GM18499 (cell line): ENCODE measurements around the gene SYTL3.

ENCODE experiments used
- ATAC-seq: cut with Tn5 transposase; IDR thresholded peaks from one replicate; pipeline ENCODE4 v1.9.1; 2021; ENCODE audit warnings: moderate number of reproducible peaks; ENCODE audit not compliant: insufficient read depth, unreplicated experiment

Gene SYTL3

DNA sequence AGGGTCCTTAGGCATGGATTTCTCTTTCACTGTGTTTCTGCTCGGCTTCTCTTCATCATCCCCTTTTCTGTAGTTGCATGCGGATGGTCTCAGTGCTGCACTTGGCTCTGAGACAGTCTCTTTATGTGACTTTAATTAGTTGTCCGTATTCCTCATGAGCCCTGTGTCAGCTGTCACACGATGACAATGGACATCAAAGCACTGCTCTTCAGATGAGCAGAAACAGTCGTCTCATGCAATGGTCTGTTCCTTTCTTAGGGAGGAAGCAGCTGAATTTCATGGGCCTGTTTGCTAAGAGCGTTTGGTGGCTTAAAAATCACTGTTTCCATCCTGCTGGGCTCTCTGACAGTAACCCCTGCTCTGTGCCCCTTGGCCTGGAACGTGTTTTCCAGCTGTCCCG, 64.9 kb downstream of the SYTL3 start:
- no peak for ATAC-seq

DNA sequence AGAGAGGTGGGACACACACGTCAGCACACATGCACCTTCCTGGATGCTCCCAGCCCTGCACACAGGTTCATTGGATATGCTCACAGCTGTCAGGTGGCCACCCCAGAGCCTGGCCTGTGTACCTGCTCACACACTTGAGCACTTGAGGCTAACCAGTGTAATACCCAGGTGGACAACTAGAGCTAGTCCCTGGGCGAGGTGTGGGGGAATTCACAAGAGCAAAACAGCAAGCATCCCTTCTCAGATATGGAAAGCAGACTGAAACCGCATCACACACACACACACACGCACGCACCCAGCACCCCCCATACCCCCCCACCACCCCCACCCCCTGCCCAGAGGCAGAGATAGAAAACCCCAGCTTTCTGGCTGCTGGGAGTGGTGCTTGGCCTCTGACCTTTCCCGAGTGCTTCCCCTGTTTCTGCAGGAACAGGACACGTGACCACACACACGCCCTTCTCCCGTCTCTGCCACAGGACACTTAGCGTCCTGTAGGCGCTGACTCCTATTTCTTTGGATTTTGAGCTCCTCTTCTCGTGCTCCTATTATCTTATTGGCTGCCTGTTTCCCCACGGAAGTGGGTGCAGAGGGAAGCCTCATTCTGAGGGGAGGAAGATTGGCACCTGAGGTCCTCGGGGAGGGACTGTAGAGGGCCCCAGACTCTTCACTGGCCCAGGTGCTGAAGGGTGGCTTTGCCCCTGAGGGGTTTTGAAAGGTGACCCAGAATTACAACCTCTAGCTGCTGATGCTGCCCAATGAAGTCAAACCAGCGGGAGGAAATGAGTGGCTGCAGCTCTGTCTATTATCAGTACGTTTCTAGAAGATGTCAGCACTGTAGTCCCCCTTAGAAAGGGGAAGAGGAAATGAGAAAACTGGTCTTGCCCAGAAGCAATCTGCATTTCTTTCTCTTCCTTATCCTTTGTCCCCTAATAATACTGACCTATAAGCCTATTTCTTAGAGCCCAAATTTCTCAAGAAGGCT, 65.8 kb downstream of the SYTL3 start:
- ATAC-seq: no peak

DNA sequence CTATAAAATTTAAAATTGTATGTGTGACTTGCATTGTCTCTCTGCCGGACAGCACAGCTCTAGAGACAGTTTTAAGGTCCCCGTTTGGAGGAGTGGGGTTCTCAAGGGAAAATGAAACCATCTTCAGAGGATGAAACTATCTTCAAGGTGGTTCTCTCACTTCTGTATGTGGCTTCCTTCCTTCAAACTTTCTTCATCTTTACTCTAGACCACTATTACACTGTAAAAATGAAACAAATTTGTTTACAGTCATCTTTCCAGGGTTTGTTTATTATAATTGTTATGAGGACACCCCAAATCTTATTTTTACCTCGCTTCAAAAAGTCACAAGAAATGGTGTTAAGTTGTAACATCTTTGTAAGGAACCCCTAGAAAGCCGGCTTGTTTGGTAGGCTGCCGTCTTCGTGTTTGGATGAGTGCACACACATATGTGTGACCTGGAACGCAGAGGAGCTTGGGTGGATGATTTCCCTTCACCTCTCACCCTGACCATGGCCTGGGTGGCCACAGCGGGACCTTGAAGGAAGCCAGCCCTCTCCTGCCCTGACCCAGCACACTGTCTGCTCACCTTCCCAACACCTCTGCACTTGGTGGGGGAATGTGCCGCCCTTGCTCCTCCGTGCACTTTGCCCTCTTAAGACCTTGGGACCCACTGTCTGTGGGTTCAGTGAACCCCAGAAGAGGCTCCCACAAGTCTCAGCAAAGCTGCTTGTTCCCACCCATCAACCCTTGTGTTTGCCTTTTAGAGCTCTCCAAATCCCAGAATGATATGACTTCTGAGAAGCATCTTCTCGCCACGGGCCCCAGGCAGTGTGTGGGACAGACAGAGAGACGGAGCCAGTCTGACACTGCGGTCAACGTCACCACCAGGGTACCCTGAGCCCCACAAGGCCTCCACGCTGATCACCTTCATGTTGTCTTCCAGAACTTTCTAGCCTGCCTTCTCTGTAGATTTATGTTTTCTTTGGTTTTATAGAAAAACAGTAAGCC, 67.8 kb downstream of the SYTL3 start:
- no peak for ATAC-seq

DNA sequence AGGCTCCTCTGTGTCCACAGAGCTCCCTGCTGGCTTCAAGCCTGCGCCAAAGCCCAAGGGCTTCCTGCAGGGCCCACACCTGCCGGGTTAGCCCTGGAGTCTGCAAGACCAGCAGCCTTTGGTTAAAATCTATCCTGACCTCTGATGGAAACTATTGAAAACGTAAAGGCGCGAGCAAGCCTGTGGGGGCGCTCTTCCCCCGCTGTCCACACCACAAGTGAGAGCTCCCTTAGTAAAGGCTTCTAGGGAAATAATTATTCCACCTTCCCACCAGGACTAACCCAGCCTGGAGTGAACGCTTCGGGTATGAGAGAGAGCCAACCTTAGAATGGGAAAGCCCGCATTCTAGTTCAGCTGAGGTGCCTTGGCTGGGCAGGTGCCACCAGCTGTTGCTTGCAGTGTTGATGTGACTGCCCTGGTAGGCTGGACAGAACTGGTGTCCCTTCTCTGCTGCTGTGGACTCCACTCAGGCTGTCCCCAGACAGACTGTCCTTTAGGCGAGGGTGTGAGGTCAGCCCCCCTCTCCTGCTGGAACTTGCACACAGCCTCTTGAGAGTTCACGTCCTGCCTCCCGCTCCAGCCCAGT, 68.7 kb downstream of the SYTL3 start:
- no peak for ATAC-seq

DNA sequence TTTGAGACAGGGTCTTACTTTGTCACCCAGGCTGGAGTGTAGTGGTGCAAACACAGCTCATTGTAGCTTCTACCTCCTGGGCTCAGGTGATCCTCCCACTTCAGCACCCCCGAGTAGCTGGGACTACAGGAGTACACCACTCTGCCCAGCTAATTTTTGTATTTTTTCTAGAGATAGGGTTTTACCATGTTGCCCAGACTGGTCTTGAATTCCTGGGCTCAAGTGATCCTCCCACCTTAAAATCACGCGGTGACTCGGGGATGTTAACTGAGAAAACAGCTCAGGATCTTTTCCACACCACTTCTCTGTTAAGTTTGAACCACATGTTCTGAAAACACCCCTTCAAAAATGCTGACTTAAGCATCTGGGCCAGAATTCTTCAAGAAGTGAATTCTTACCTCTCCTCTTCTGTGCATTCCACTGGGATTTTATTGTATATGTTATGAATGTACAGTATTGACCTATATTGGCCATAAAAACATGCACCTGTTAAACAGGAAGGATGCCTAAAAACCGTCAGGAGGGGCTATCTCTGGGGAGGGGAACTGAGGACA, 72.4 kb downstream of the SYTL3 start:
- ATAC-seq: no peak

DNA sequence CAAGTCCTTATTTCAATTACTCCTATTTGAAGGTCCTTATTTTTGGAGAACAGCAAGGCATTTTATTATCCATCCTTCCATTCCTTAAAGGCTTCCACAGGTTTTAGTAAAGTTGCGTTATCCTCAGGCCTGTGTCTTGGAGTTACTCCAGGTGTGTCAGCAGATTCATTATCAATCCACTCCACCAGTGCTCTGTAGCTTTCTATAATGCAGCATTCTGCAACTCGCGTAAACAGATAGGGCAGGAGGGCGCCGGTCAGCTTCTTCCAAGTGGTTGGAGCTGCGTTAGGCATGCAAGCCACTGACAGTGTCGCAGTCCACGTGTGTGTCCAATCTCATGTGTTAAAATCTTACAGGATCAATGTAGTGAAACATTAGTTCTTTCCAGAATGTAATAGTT, 75.8 kb downstream of the SYTL3 start:
- ATAC-seq: no peak

DNA sequence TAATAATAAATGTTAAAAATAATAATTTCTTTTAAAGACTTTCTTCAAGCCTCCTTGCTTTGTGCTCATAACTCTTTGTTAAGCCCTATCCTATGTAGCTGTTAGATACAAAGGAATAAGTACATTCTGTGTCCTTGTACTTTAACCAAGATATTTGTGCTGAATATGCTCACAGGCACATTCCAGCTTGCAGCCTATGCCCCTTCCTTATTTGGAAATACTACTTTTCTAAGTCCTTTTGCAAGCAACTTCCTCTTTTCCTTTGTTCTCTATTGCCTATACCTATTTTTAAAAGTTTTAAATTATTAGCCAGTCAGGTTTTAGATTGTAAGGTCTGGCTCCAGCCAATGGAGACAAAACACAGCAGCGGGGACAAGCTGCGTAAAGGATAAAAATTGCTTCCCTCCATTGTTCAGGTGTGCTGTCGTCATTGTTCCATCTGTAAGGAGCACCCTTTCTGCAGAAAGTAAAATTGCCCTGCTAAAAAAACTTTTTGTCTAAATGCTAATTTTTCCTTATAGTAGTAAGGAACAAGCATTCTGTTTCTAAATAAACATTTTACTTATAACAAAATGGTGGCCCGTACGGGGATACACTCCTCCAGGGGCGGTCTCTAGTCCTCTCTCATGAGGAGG, 80.2 kb downstream of the SYTL3 start:
- ATAC-seq: no peak

DNA sequence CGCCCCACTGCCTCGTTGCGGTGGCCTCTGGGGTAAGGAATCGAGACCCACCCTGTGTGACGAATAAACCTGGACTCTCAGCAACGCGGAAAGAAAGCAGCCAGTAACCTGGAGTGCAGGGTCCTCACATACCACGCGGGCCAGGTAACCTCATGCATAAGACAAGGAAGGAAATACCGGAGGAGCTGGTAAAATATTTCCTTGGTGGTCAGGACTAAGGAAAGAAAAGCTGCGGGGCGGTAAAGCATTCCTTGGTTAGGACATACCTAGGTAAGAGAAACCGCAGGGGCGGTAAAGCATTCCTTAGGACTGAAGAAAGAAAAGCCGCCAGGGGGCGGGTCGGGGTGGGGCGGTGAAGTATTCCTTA, 80.7 kb downstream of the SYTL3 start:
- no peak for ATAC-seq

DNA sequence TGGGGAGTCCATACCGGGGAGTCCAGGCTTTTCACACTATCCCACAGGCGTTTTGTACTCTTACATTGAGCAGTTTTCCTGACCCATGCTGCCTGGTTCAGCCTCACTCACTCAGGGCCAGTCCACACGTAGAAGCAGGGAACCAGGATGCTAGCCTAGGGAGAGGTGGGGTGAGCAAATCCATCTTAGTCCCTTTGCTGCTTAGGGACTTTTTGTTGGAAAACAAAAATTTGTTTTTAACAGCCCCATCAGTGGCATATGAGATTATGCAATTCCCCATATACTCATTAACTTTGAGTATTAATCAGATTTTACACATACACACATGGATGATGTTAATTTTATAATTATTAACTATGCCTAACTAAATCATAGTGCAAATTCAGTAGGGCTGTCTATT, 85.2 kb downstream of the SYTL3 start:
- ATAC-seq: no peak

DNA sequence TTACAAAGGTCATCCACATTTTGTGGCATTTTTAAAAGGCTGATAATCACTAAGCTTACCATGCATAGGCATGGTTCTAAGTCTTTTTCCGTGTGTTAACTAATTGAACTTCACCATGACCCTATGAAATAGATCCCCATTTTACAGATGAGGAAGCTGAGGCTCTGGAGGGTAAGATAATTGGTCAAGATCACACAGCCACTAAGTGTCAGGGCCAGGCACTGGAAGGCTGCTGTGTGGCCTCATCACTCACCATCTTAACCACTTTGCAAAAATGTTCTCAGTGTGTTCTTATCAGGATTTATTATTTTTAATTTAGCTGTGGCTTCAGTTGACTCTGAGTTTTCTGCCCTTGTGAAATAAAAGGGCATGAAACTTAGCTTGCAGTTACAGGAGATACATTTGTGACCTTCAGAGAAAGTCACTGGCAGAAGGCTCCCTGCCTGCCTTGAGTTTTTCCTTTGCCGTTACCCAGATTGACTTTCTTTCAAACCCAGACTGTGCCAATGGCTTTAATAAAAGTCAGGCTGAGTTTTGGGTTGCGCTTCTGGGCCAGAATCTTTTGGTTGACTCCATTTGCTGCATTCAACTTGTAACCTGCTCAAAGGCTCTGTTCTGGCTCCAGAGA, 87.3 kb downstream of the SYTL3 start:
- ATAC-seq: no peak

DNA sequence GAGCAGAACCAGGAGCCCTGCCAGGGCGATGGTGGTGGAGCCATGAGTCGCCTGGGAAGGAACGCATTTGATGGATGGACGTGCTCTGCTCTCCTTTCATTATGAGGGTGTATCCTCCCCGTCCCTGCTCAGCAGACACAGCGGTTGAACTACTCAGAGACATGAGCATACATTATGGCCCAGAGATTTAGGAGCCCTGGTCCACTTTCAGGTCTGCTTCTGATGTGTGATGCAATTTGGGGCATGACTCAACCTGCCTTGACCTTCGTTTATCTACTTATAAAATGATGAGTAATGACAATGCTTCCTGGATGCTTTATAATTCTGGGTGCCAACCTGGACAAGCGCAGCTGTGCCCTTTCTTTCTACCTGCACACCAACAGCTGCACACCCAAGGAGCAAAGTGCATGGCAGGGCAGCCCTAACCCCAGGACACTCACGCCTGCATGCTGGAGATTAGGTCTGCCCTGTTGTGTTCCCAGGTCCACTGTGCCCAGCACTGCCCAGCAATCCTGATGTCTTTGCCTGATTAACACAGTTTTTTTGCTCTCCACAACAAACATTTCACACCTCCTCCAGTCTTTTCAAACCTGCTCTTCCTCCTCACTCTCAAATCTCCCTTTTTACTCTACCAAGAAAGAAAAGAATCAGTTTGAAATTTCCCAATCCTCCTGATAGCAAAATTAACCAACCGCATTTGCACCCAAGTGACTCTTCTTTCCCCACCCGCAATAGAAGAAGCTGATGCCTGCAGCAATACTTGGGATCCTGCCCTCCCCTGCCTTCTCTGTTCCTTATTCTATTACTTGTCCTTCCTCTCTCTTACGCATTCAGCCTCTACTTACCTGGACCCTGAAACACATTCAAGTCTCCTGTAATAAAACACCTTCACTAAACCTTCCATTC, 88.1 kb downstream of the SYTL3 start:
- no peak for ATAC-seq

DNA sequence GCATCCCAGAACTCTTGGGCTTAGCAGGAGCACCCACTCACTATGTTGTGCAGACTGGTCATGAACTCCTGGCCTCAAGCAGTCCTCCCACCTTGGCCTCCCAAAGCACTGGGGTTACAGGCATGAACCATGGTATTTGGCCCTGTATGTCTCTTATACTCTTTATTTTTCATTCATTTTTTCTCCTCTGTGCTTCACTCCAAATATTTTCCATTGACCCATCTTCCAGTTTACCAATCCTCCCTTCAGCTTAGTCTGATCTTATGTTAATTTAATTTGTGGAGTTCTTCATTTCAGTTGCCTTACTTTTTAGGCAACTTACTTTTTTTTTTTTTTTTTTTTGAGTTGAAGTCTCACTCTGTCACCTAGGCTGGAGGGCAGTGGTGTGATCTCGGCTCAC, 89.8 kb downstream of the SYTL3 start:
- ATAC-seq: no peak

DNA sequence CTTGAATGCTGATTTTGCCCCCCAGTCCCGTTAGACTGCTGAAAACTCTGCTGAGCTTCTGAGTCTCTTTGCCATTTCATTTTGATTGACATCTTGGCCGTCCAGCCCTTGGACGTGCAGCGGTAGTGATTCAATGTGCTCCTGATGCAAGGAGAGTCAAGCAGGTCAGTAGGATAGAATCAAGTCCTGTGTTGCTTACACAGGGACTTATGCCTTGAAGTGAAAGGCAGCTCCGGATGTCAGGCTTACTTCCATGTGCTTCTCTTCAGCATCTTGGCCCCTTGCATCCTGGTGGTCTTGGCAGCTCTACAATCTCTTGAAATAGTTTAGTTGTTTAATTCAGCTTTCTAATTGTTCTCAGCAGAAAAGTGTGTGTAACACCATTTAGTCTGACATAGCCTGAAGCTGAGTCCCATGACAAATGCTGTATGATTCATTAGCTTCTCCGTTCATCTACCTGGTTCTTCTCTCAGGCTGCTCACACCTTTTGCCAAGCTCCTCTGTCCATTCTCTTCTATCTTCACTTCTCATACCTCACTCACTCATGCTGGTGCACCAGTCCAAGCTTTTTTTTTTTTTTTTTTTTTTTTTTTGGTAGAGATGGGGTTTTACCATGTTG, 93.3 kb downstream of the SYTL3 start:
- no peak for ATAC-seq

DNA sequence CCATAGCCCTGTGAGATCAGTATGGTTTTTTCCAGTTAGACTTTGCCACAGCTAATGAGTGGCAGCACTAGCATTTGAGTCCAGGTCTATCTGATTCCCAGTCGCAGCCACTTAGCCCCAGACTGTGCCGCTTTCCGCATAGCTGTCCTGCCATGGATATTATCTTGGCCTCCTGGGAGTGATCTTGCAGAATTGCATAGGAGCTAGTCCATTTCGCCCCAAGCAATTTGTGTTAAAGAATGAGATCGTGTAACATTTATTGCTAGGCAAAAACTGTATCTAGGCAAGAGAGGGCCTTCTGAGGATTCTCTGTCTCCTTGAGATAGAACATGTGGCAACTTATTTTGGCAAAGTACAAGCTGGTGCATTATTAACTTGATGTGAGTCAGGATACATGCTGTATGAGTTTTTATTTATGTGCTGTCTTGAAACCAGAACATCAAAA, 95.2 kb downstream of the SYTL3 start:
- ATAC-seq: no peak

DNA sequence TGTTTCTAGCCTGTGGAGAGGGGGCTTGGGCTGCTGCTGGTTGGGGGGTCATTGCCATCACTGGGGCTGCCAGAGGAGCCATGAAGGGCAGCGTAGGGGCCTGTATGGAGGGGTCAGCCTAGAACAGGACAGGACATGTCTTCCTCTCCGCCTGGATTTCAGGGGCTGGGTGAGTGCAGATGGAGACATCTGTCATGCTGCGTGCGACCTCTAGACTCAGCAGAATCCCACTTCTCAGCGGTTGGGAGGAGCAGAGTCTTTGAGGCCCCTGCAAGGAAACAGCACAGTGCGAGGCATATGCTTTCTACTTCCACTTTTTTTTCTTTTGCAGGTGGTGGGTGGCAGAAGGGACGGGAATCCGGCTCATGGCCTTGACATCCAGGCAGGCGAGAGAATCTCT, 101.4 kb downstream of the SYTL3 start:
- no peak for ATAC-seq

DNA sequence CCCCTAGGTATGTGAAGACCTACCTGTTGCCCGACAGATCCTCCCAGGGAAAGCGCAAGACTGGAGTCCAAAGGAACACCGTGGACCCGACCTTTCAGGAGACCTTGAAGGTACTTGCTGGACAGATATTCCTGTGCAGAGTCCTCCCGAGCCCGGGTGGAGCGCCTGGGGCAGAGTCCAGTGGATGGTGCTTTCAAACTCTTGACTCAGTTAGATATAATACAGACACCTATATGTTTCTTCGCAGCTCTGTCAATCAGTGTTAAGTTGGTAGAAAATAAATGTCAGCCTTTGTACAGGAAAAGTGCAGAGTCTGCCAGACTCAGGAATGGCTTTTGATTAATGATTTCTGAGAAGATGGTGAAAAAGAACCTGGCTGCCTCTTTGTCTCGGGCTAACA, 102.1 kb downstream of the SYTL3 start:
- ATAC-seq: no peak

DNA sequence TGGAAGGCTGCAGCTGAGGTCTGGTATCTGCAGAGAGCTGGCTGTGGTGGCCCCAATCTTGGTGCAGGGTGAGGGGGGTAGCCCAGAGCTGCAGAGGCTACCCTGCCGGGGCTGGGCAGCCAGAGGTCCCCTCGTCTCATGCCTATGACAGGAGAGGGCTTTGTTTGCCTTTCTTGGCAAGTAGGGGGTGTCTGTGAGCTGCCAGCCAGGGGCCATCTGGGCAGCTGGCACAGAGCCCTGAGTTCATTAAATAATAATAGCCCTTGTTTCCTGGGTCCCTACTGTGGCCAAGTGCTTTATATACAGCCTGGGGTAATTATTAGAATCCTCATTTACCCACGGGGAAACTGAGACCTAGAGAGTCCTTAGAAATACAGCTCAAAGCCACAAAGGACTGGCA, 102.8 kb downstream of the SYTL3 start:
- ATAC-seq: no peak

DNA sequence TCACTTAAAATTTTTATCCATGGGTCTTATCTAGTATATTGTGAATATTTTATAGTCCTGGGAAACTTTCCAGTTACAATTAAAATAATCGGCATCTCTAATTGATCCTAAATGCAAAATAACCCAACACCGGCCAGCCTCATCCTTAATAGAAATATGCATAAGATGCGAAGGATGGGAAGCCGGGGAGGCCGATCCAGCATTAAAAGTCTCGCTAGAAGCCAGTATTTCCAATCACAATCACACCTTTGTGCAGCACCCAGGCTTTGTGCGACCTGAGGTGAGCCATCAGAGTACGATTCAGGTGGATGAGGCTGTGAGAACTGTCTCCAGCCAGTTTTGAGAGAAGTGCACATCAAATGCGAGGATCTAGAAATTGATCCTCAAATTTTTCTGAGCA, 104.0 kb downstream of the SYTL3 start:
- no peak for ATAC-seq
